G401.6 (cell line): ENCODE results near the gene OR5AS1.
"Not testable (repeated sequence)": the region's sequence is repeated elsewhere in the genome, so short reads cannot be mapped to it uniquely, and the experiment has no call there.

Experiments
- FAIRE-seq: peaks from 2 replicates; lab custom pipeline; 2012; peaks lifted over from hg19 to GRCh38; lab: Jason Lieb, UNC

The OR5AS1 gene

GRCh38 chr11:56027354-56027753 lies at the start of gene OR5AS1:
Gene OR5AS1 (plus strand): TSS chr11:56027654. CDS start chr11:56030419, 2,765 bp downstream.
- no peak for FAIRE-seq

- no peak for FAIRE-seq
Observed at GRCh38 chr11:55994525-55994924, 32.9 kb upstream of the OR5AS1 start, which contains the start of gene OR5F1. Gene OR5F1 (minus strand): TSS chr11:55994625. CDS start chr11:55994625, 0 bp downstream.

- FAIRE-seq: no peak
Observed at GRCh38 chr11:56010716-56011115, 16.7 kb upstream of the OR5AS1 start.

- no peak for FAIRE-seq
Observed at GRCh38 chr11:56013805-56014204, 13.6 kb upstream of the OR5AS1 start.

- FAIRE-seq: no peak
Observed at GRCh38 chr11:56045538-56045937, 18.1 kb downstream of the OR5AS1 start.

DNA sequence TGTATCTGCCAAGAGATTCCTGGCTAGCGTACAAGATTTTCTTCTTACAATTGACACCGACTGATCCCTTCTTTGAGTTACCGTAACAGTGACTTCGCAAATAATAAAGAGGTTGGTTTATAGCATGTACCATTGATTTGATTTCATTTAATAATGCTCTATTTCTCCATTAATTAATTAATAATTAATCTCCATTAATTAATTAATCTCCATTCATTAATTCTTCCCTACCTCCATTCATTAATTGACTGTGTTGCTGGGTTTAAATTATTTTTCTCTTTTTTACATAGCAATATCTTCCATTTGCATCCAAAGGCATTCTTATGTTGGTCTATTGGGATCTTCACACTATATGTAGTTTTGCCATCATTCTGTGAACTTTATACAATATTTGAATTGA lies 21.0 kb downstream of the OR5AS1 start:
- FAIRE-seq: no peak

DNA sequence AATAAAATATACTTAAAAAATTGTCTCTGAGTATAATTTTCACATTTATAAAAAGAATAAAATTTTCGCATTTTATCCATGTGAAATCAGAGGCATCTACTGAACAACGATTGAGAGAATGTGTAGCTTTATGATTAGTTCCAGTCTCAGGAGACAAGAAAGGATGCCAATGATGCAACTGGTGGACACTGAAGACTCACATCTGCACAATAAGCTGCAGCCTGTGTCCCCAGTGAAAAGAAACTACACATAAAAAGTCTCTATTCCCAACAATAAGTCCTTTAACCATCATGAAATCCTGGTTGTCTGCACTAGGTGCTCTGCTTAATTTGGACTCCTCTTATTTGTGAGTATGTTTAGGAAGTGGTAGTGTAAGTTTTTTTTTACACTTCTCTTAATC lies 22.0 kb downstream of the OR5AS1 start:
- no peak for FAIRE-seq

- not testable (repeated sequence) for FAIRE-seq
Observed at GRCh38 chr11:56056366-56056765, 28.9 kb downstream of the OR5AS1 start.

GRCh38 chr11:56057661-56058237 lies 30.3 kb downstream of the OR5AS1 start:
- FAIRE-seq: not testable (repeated sequence)

DNA sequence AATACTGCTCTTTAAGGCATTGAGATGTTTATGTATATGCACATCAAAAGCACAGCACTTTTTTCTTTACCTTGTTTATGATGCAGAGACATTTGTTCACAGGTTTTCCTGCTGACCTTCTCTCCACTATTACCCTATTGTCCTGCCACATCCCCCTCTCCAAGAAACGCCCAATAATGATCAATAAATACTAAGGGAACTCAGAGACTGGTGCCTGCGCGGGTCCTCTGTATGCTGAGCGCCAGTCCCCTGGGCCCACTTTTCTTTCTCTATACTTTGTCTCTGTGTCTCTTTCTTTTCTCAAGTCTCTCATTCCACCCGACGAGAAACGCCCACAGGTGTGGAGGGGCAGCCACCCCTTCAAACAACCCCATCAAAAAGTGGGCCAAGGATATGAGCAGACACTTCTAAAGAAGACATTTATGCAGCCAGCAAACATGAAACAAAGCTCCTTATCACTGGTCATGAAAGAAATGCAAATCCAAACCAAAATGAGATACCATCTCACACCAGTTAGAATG lies 30.9 kb downstream of the OR5AS1 start:
- FAIRE-seq: not testable (repeated sequence)

DNA sequence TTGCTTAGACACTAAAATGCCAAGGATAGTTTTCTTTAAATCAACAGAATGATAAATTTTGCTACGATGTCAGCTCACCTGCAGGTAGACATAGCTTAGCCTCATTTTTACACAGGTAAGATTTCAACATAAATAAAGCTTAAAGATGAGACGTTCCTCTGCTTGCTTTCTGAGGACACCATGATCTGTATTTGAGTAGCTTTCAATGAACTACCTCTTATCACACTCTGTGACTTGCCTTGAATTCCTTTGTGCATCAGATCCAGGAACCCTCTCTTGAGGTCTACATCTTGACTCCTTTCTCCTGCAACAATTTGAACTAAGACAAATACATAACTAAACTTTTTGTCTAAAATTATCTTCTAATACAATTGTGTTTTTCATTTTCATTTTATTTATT lies 39.5 kb downstream of the OR5AS1 start:
- FAIRE-seq: no peak
